Loucy (cell line): ENCODE measurements around the gene ZNF888.

Source experiments
- H2AFZ ChIP-seq: fragments of 200-600 bp; sonication (generic); 2 replicates; pipeline ENCODE4 v1.6.0; 2016; ENCODE audit warnings: antibody characterized with exemption, mild to moderate bottlenecking, low read length, moderate library complexity
- H3F3A ChIP-seq: fragments of 200-600 bp; 2 replicates; pipeline ENCODE4 v1.6.0; 2016; ENCODE audit warnings: antibody characterized with exemption, low read depth, mild to moderate bottlenecking
- H3K27me3 ChIP-seq: fragments of 200-600 bp; sonication (generic); 2 replicates; pipeline ENCODE4 v1.6.1; 2014; ENCODE audit warnings: low read length, mild to moderate bottlenecking; ENCODE audit not compliant: insufficient read depth, poor library complexity, severe bottlenecking
- H3K36me3 ChIP-seq: fragments of 200-600 bp; sonication (generic); 2 replicates; pipeline ENCODE4 v1.6.1; 2016; ENCODE audit warnings: low read length; ENCODE audit not compliant: insufficient read depth
- H3K4me1 ChIP-seq: fragments of 200-600 bp; sonication (generic); 2 replicates; pipeline ENCODE4 v1.5.1; 2014; ENCODE audit warnings: low read length, mild to moderate bottlenecking; ENCODE audit not compliant: insufficient read depth, poor library complexity, severe bottlenecking
- H3K4me2 ChIP-seq: fragments of 200-600 bp; sonication (generic); 2 replicates; pipeline ENCODE4 v1.6.0; 2014; ENCODE audit warnings: antibody characterized with exemption, low read length, low read depth, mild to moderate bottlenecking; ENCODE audit not compliant: poor library complexity, severe bottlenecking
- H3K4me3 ChIP-seq: fragments of 200-600 bp; sonication (generic); 2 replicates; pipeline ENCODE4 v1.5.1; 2014; ENCODE audit warnings: low read length, mild to moderate bottlenecking, mixed read lengths; ENCODE audit not compliant: poor library complexity, severe bottlenecking
- H3K79me2 ChIP-seq: fragments of 200-600 bp; sonication (generic); 2 replicates; pipeline ENCODE4 v1.6.1; 2014; ENCODE audit warnings: low read length; ENCODE audit not compliant: insufficient read depth
- H3K9ac ChIP-seq: fragments of 200-600 bp; sonication (generic); 2 replicates; pipeline ENCODE4 v1.6.0; 2014; ENCODE audit warnings: mild to moderate bottlenecking, low read depth, low read length, moderate library complexity; ENCODE audit not compliant: poor library complexity, severe bottlenecking
- H3K9me2 ChIP-seq: fragments of 200-600 bp; sonication (generic); replicated peaks from 2 replicates; pipeline ENCODE4 v1.6.1; 2016; ENCODE audit warnings: low read depth, low read length, mixed read lengths
- H3K9me3 ChIP-seq: fragments of 200-600 bp; sonication (generic); 2 replicates; pipeline ENCODE4 v1.6.1; 2014; ENCODE audit warnings: mild to moderate bottlenecking, antibody characterized with exemption, low read length, low read depth; ENCODE audit not compliant: insufficient read depth
- H4K20me1 ChIP-seq: fragments of 200-600 bp; sonication (generic); 2 replicates; pipeline ENCODE4 v1.6.0; 2014; ENCODE audit warnings: antibody characterized with exemption, low read length, mild to moderate bottlenecking; ENCODE audit not compliant: insufficient read depth, poor library complexity, severe bottlenecking
- EZH2phosphoT487 ChIP-seq: fragments of 200-600 bp; IDR thresholded peaks from 2 replicates; pipeline ENCODE4 v1.6.1; 2018; ENCODE audit warnings: antibody characterized with exemption, mild to moderate bottlenecking, moderate library complexity, borderline replicate concordance
- TF ChIP-seq, protein P1 (sequence below): fragments of 200-600 bp; sonication (generic); conservative IDR thresholded peaks from 2 replicates; pipeline ENCODE4 v1.5.1; 2014; ENCODE audit warnings: mild to moderate bottlenecking, antibody characterized with exemption, low read length

Gene ZNF888

DNA sequence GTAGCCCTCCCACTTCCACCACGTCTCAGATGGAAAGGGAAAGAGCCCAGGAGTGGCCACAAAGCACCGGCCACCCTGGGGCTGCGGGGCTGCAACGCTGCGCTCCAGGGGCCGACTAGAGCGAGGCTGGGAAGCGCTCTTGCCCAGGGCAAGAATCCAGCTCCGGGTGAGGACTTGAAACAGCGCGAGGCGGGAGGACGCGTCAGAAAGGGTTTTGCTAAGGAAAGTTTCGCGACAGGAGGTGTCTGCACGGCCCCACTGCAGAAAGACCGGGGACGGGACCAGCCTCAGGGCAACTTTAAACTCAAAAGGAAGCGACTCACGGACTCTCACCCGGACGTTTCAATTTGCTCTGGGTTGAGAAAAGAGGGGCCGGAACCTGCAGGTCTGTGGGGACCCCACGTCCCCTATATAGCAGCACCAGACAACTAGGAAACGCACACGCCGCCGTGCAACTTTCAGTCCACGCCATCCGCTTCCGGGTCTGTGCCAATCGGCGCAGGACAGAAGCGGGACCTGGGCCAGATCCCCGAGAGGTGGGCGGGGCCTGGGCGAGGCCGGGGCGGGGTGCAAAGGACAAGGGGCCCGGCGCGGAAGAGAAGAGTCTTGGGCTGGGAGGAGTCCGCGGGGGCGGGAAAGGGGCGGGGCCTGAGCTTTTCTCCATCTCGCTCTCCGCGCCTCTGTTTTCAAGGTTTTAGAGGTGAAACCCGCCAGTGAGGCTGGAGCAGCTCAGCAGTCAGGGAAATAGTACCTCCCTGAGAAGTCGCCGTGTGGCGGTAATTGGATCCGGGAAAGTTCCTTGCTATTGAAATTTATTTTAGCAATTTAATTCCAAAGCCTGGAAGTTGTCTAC lies 39.4 kb upstream of the ZNF888 start, which contains the start of gene ZNF816:
TSS of gene ZNF816 (minus strand) at position 488 of the 853 bp plus-strand sequence. CDS start 6,792 bp downstream, outside the sequence.
- TF ChIP-seq, protein P1, sequence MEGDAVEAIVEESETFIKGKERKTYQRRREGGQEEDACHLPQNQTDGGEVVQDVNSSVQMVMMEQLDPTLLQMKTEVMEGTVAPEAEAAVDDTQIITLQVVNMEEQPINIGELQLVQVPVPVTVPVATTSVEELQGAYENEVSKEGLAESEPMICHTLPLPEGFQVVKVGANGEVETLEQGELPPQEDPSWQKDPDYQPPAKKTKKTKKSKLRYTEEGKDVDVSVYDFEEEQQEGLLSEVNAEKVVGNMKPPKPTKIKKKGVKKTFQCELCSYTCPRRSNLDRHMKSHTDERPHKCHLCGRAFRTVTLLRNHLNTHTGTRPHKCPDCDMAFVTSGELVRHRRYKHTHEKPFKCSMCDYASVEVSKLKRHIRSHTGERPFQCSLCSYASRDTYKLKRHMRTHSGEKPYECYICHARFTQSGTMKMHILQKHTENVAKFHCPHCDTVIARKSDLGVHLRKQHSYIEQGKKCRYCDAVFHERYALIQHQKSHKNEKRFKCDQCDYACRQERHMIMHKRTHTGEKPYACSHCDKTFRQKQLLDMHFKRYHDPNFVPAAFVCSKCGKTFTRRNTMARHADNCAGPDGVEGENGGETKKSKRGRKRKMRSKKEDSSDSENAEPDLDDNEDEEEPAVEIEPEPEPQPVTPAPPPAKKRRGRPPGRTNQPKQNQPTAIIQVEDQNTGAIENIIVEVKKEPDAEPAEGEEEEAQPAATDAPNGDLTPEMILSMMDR = no peak
- no peak for TF ChIP-seq EZH2phosphoT487
- Histone ChIP-seq H3K79me2 (peaks cover 45% of the 10 kb centered on the region), H3K4me3 (peak within 1 kb of the TSS; percentile 97), H4K20me1 (no peaks in the 10 kb centered on the region), H3F3A (no peaks in the 10 kb centered on the region), H3K9ac (peak within 1 kb of the TSS; percentile 90), H3K9me2 (no peaks in the 10 kb centered on the region), H3K9me3 (0 out of 2 replicates have a peak, but pooled peaks cover 3% of the 10 kb centered on the region), H3K4me2 (peak within 1 kb of the TSS; percentile 98), H3K36me3 (no peaks in the 10 kb centered on the region), H3K27me3 (no peaks in the 10 kb centered on the region), H2AFZ (peak within 1 kb of the TSS; percentile 99), H3K4me1 (peaks cover 16% of the 10 kb centered on the region)

DNA sequence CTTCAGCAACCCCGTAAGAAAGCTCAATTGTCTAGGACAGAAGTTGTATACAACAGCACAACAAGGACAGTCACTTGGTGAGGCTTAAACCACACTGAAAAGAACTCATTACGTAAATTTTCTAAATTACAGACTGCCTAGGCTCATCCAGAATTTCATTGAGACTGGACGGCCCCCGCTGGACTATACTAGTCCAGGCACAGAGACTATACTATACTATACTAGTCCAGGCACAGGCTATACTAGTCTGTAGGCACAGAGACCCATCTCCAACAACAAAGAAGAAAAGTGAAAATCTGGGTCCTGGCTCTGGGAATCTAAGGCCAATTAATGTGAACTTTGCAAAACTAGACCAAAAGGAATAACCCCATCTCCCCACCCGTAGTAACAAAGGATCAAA lies 38.8 kb upstream of the ZNF888 start:
- Histone ChIP-seq H3K27me3 (no peaks in the 10 kb centered on the region), H3K9me2 (no peaks in the 10 kb centered on the region), H3F3A (no peaks in the 10 kb centered on the region), H3K9me3 (no peaks in the 10 kb centered on the region), H2AFZ (peak overlapping the region; percentile 99), H3K4me2 (peak overlapping the region; percentile 98), H3K9ac (peak overlapping the region; percentile 90), H3K4me1 (peaks cover 16% of the 10 kb centered on the region), H3K79me2 (peaks cover 45% of the 10 kb centered on the region), H4K20me1 (no peaks in the 10 kb centered on the region), H3K36me3 (no peaks in the 10 kb centered on the region), H3K4me3 (peak overlapping the region; percentile 97)
- TF ChIP-seq, protein P1 = no peak
- TF ChIP-seq EZH2phosphoT487 = no peak

DNA sequence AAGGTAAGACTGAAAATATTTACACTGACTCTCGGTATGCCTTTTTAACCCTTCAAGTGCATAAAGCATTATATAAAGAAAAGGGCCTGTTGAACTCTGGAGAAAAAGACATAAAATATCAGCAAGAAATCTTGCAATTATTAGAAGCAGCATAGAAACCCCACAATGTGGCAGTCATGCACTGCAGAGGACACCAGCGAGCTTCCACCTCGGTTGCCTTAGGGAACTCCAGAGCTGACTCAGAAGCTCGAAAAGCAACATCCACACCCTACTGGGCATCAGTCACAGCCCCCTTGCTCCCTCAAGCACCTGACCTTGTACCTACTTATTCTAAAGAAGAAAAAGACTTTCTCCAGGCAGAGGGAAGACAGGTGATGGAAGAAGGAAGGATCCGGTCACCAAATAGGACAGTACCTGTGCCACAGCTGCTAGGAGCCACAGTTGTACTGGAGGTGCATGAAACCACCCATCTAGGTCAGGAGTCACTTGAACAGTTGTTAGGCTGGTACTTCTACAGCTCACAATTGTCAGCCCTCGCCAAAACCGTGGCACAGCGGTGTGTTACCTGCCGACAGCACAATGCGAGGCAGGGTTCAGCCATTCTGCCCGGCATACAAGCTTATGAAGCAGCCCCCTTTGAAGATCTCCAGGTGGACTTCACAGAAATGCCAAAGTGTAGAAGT lies 36.5 kb upstream of the ZNF888 start:
- H3K9me3 ChIP-seq = no peaks in the 10 kb centered on the region
- H3K9me2 ChIP-seq = no peaks in the 10 kb centered on the region
- H3K79me2 ChIP-seq = peaks cover 45% of the 10 kb centered on the region
- H3K4me2 ChIP-seq = peak overlapping the region; percentile 98
- H3K9ac ChIP-seq = no peak overlapping the region
- no peak overlapping the region for H2AFZ ChIP-seq
- H3K4me1 ChIP-seq = peaks cover 16% of the 10 kb centered on the region
- H3K36me3 ChIP-seq = peaks cover 10% of the 10 kb centered on the region; the same call in 1 of the 2 replicates
- no peaks in the 10 kb centered on the region for H3F3A ChIP-seq
- H3K4me3 ChIP-seq = no peak overlapping the region
- no peaks in the 10 kb centered on the region for H4K20me1 ChIP-seq
- no peak for TF ChIP-seq EZH2phosphoT487
- TF ChIP-seq, protein P1 = no peak
- no peaks in the 10 kb centered on the region for H3K27me3 ChIP-seq
